HG02763 (cell line): ENCODE measurements around the gene BOLA3.
A peak's percentile ranks its signal among the peaks of the same experiment; 100 is the strongest.
"Not testable (repeated sequence)": the region's sequence is repeated elsewhere in the genome, so short reads cannot be mapped to it uniquely, and the experiment has no call there.

Experiments
- ATAC-seq: cut with Tn5 transposase; IDR thresholded peaks from one replicate; pipeline ENCODE4 v1.9.1; 2021; ENCODE audit warnings: mild to moderate bottlenecking, moderate library complexity; ENCODE audit not compliant: unreplicated experiment

The BOLA3 gene, protein sequence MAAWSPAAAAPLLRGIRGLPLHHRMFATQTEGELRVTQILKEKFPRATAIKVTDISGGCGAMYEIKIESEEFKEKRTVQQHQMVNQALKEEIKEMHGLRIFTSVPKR

DNA sequence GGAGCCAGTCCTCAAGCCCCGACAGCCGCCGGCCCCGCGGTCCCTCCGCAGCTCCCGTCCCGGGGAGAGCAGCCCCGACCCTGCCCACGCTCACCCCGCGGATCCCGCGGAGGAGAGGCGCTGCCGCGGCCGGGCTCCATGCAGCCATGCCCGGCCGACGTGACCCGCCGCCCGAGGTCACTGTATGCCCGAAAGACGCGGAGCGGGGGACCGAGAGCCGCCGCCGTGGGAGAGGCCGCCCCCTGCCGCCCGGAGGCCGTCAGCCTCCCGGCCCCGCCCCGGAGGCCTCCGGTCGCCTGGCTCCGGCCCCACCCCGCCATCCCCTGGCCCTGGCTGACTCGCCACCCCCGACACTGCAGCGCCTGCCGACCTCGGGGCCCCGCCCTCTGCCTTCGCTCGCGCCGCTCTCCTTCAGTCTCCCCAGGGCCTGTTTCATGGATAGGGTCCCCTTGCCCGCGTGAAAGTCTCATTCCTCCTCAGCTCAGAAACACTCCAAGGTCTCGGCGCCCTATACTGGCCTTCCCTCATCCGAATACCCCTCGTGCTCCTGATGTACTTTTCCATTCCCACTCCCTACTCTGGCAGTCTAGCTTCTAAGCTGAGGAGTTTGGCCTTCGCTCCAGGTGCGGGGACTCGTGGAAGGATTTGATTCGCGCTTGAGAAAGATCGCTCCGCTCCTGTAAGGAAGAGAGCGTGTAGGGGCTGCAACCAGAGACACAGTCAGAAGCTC lies at the start of gene BOLA3:
BOLA3 (minus strand) TSS at position 186 of the 730 bp plus-strand sequence; CDS start at position 148, 38 bp downstream.
- peak; percentile 87 for ATAC-seq

DNA sequence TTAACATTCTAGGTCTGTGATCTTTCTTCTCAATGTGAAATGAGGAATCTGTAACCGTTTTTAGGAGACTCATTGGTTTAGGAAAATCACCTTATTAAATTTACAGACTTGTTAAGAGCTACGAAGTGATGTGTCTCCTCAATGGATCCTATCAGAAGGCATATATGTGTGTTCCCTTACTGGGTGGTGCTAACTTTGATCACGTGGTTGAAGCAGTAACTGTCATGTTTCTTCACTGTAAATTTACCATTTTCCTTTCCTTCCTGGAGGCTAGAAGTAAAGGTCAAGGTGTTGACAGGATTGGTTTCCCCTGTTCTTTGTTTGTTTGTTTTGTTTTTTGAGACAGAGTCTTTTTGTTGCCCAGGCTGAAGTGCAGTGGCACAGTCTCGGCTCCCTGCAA lies 49.3 kb upstream of the BOLA3 start:
- ATAC-seq: no peak

DNA sequence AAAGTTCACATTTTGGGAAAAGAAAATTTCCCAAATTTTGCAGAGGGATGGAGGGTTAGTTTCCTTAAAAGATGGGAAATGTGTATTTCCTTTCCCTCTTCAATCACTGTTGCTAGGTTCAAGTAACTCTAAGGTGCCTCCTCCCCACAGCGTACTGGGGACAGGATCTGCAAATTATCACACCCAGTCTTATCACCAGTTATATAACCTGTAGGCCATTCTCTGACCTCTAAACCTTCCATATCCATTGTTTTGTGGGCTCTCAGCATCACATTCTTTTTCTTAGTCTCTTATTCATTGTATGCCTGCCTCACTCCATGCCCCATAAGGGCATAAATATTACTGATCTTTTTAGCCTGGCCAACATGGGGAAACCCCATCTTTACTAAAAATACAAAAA lies 47.1 kb upstream of the BOLA3 start:
- no peak for ATAC-seq

DNA sequence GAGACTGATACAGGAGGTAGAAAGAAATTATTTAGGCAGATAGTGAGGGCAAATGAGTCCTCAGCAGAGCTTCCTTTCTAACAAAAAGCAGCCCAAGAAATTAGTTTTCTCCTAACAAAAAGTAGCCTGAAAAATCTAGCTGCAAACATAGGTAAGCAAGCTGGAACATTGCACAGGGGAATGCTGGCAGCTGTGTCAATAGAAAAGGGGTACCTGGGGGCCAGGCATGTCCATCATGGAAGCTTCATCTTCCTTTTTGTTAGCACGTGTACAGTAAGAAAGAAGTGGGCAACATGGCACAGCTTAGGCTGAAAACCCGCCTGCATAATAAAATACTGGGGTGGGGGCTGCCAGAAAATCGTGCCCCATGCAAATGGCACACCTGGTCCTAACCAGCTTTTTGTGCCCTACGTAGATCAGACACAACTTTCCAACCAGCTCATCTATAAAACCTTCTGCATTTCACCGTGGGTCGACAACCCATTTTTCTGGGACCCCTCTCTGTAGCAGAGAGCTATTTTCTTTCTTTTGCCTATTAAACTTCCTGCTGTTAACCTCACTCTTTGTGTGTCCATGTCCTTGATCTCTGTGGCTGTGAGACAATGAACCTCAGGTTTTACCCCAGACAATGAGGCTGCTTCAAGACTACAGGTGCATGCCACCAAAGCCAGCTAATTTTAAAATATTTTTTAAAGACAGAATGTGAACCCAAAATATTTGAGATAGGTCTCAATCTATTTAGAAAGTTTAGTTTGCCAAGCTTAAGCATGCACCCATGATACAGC lies 44.1 kb upstream of the BOLA3 start:
- no peak for ATAC-seq

DNA sequence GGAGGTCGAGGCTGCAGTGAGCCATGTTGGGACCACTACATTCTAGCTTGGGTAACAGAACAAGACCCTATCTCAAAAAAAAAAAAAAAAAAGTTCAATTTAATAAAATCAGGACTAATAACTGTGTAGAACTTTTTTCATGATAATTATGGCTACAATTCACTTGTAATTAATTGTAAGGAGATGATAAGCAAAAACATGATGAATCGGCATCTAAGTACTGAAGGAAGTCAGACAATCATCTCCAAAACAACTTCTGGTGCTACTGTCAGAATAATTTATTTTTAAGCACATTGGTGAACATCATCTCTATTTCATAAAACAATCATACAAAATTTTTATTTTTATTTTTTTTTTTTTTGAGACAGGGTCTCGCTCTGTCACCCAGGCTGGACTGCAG lies 41.0 kb upstream of the BOLA3 start:
- no peak for ATAC-seq

DNA sequence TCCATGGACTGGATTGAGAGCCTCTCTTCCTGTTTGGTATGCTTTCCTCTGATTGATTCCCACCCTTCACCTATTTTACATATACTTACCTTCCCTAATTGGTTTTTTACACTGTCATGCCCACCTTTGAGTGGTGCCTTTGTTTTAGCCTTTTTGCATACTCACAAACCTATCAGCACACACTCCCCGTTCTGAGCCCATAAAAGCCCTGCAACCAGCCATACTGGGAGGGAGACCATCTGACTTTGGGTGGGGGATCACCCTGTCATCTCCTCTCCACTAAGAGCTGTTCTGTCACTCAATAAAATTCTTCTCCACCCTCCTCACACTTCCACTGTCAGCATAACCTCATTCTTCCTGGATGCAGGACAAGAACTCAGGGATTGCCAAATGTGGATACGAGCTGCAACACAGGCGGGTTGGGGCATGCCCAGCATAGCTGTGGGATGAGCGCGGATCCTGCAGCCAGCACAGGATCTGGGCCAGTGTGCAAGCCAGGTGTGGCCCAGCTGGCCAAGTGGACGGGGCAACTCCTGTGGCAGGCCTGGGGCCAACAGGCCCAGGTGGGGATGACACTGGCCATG lies 40.4 kb upstream of the BOLA3 start:
- ATAC-seq: no peak

DNA sequence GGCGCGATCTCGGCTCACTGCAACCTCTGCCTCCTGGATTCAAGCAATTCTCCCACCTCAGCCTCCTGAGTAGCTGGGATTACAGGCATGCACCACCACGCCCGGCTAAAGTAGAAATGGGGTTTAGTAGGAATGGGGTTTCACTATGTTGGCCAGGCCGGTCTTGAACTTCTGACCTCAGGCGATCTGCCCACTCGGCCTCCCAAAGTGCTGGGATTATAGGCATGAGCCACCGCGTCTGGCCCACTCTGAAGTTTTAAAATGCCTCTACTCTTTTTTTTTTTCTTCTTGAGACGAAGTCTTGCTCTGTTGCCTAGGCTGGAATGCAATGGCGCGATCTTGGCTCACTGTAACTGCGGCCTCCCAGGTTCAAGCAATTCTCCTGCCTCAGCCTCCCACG lies 39.0 kb upstream of the BOLA3 start:
- not testable (repeated sequence) for ATAC-seq

DNA sequence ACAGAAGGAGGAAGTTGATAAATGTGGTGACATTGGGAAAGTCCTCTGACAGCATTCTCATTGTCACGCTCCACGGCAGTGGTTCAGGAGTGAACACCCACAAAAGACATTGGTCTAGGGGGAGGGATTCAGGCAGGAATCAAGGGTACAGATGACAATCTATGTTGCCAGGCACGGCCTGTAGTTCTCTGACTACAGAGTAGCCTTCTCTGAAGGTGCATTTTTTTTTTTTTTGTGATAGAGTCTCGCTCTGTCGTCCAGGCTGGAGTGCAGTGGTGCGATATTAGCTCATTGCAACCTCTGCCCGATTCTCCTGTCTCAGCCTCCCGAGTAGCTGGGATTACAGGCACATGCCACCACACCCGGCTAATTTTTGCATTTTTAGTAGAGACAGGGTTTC lies 38.3 kb upstream of the BOLA3 start:
- ATAC-seq: peak; percentile 55

DNA sequence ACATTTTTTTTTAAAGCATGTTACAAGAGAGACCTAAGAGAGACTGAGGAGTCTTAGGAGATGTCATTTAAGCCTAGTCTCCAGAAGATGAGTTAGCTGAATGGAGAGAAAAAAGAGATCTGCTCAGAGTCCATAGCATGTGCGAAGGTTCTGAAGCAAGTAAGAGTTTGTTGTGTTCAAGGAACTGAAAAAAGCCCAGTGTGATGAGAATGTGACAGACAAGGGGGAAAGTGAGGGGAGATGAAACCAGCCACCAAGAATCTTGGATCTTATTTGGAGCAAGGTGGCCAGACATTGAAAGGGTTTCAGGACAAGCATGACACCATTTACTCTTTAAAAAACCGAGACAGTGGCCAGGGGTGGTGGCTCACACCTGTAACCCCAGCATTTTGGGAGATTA lies 36.2 kb upstream of the BOLA3 start:
- no peak for ATAC-seq

DNA sequence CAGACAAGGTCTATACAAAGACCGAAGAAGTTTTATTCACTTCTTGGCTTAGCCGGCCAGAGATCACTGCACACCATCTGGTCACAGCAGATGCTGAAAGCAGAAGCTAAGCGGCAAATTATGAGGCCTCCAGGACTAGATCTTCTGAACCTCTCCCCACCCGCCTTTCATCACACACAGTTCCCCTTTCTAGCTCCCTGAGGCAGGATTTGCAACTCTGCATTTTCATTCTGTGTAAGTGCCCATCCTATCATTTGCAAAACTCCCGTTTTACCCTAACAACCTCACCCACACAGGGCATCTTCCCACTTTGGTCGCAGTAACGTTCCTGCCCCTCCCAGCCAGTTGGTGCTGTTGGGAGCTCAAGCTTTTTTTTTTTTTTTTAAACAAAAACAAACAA lies 34.0 kb upstream of the BOLA3 start:
- ATAC-seq: peak; percentile 33

DNA sequence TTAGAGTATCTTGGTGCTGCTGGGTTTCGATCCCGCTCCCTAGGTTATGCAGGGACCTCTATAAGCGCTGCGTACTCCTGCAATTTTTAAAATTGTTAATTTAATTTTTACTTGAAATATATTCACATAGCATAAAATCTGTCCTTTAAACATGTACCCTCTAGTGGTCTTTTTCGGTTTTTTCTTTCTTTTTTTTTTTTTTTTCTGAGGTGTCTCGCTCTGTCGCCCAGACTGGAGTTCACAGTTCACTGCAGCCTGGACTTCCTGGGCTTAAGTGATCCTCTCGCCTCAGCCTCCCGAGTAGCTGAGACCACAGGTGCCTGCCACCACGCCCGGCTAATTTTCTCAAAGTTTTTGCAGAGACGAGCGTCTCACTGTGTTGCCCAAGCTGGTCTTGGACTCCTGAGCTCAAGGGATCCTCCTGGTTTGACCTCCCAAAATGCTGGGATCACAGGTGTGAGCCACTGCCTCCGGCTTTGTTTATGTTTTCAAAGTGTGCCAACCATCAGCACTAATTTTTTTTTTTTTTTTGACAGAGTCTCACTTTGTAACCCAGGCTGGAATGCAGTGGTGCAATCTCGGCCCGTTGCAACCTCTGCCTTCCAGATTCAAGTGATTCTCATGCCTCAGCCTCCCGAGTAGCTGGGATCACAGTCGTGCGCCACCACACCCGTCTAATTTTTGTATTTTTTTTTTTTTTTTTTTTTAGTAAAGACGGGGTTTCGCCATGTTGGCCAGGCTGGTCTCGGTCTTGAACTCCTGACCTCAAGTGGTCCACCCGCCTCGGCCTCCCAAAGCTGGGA lies 31.6 kb upstream of the BOLA3 start:
- ATAC-seq: no peak

DNA sequence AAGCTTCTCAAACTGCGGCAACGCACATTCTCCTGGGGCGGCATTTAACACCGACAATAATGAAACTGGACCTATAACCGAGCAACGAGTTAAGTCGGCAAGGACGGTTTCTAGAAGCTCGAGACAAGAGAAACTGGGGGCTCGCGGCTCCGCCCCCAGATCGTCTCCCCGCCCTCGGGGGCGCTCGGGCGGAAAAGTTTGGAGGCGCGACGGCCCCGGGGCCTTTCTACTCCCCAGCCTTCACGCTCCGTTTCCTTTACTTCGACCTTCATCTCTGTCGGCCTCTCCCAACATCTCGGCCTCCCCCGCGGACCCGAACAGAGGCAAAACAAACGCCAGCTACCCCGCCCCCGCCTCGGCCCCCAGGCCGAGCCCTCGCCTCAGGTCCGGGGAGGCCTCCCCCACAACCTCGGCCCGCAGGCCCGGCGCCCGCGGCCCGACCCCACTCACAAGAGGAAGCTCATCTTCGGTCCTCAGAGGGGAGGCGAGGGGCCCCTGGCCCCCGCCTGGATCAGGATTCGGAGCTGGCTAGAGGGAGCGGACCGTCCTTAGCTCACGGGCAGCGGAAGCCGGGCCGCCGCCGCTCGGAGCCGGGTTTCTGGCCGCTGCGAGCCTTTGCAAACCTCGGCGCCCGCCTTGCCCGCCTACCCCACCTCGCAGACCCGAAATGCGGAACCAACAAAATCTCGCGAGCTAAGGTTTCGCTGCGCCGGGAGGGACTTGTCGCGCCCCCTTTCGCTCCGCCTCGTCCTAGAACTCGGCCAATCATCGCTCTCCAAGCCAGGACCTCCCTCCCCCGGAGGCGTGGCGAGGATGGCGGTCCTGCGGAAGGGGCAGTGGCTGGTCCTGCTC lies 30.7 kb upstream of the BOLA3 start, which contains the start of gene MOB1A:
MOB1A (minus strand) TSS at position 669 of the 852 bp plus-strand sequence; CDS start at position 464, 205 bp downstream.
- peak; percentile 74 for ATAC-seq

DNA sequence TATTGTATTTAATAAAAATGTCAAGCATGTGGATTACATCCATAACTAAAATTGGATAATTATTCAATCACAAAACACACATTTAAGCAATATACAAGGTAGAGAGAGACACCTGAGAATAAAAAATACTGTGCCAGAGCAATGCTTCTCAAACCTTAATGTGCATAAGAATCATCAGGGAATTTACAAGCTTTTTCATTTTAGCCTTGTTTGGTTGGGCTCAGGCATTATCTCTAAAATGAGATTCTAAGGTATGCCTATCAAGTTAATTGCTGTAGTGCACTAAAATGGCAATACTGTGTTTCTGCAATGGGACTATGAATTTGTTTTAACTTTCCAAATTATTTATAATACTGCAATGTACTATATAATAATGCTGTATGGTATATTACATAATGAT lies 30.0 kb upstream of the BOLA3 start:
- ATAC-seq: no peak

DNA sequence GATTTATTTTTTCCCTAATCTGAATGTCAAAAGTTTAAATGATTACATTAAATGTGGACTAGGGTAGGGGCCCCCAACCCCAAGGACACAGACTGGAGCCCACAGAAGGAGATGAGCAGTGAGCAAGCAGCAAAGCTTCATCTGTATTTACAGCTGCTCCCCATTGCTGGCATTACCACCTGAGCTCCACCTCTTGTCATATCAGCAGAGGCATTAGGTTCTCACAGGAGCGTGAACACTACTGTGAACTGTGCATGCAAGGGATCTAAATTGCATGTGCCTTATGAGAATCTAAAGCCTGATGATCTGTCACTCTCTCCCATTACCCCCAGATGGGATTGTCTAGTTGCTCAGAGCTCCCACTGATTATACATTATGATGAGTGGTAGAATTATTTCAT lies 27.2 kb upstream of the BOLA3 start:
- no peak for ATAC-seq

DNA sequence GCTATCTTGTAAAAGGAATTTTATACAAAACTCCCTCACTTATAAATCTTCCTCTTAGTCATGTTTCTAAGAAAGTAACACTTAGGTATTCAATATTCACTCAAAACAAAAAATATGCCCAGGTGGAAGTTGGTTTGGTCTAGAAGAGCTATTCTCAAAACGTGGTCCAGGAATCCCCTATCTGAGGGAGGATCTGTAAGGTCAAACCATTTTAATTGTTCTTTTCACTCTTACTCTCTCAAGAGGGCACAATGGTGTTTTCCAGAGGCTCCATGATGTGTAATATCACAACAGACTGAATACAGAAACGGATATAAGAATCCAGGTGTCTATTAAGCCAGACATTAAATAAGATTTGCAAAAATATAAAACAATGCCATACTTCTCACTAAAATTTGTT lies 21.0 kb upstream of the BOLA3 start:
- ATAC-seq: no peak

DNA sequence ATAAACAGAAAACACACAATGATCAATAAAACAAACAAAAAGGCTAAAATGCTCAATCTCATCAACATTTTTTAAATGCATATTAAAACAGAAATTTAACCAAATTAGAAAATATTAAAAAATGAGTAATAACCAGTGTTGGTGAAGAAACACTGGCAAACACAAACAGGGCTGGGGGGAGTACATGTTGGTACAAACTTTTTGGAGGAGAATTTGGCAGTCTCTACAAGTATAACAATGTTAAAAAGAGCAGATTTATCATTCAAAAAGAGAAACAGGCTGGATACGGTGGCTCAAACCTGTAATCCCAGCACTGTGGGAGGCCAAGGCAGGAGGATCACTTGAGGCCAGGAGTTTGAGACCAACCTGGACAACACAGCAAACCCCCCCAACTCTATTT lies 17.0 kb upstream of the BOLA3 start:
- no peak for ATAC-seq

DNA sequence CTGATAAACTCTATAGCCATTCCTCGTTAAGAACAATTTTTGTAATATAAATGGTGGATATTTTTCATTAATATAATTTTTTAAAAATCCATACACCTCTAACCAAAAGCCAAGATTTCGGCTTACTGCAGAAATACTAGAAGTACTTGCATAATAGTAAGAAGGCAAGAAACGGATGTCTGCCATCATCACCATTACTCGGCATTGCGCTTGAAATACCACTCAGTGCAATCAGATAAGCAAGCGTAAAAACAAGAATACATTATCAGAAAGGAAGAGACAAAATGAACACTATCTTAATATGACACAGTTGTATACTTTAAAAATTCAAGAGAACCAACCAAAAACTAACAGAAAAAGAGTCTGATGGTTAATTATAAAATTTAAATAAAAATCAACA lies 15.2 kb upstream of the BOLA3 start:
- no peak for ATAC-seq

DNA sequence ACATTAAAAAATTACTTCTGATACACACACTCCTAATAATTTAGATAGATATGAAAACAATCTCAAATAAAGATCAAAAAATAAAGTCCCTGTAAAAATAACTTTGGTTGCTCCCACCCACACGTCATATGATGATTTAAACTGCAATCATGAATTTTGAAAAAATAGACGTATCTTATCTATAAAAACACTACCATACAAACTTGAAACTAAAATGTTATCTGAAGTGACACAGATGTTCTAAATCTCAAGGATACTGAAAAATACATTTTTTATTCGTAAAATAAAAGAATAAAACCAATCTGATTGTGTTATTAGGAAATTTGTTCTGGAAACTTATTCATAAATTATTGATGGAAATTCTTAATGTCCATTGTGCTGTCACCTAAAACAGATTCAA lies 8.1 kb upstream of the BOLA3 start:
- no peak for ATAC-seq

DNA sequence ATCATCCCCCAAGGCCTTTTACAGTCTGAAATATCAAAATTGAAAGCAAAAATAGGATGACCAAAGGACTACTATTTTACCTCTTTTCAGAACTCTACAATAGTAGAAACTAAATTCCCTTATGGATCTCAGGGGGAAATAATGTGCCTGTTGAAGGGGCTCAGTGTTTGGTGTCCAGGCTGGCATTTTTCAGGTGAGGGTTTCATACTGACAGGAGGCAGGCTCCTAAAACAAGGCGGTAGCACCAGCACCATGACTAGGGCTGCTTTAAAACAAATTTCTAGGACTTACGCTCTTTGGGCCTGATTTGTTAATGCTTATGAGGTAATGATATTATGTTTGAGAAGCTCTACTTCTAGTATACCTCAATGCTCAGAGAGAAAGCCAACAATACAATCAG lies 5.2 kb upstream of the BOLA3 start:
- no peak for ATAC-seq
